C4-2B (cell line): ENCODE data around the gene FADS2.

ENCODE experiments used
- CTCF ChIP-seq: fragments of 450-650 bp; conservative IDR thresholded peaks from 2 replicates; pipeline ENCODE4 v1.5.1; 2017; ENCODE audit warnings: mild to moderate bottlenecking
- ZFX ChIP-seq: fragments of 450-650 bp; IDR thresholded peaks from 2 replicates; pipeline ENCODE4 v1.6.1; 2017

GRCh38 chr11:61826930-61827570 is 1.1 kb upstream of the FADS2 start:
- TF ChIP-seq CTCF, result no peak
- TF ChIP-seq ZFX, result no peak
